Measurements from ENCODE around the gene PRSS57.

PRSS57 gene

GRCh38 chr19:739998-740715 lies 44.9 kb upstream of the PRSS57 start:
- Histone ChIP-seq H2BK15ac (replicated peaks; ENCODE audit: low read depth) (no peak overlapping the region), H2BK120ac (ENCODE audit: low read depth, low read length) (no peak overlapping the region), H3K79me1 (ENCODE audit: low read length) (no peaks in the 10 kb centered on the region), H3K79me2 (ENCODE audit: control insufficient read depth, insufficient read depth, low read length) (no peaks in the 10 kb centered on the region), H3K9ac (ENCODE audit: low read length) (no peak overlapping the region), H3K4me3 (ENCODE audit: low read length) (no peak overlapping the region), H2BK5ac (ENCODE audit: low read length) (no peak overlapping the region), H4K5ac (ENCODE audit: low read length) (no peak overlapping the region), H3K4me1 (ENCODE audit: control insufficient read depth, low read depth, low read length) (no peaks in the 10 kb centered on the region), H3K36me3 (ENCODE audit: control insufficient read depth, insufficient read depth, low read length) (no peaks in the 10 kb centered on the region), H3K27ac (ENCODE audit: low read depth, low read length) (no peak overlapping the region), H3K56ac (ENCODE audit: low read length) (no peak overlapping the region), H3K4me2 (ENCODE audit: low read length) (no peak overlapping the region), H2AK5ac (ENCODE audit: low read length) (no peak overlapping the region), H3K23ac (ENCODE audit: low read length) (no peak overlapping the region), H3K18ac (ENCODE audit: low read length) (no peak overlapping the region), H3K27me3 (ENCODE audit: insufficient read depth, low read length, poor library complexity) (no peaks in the 10 kb centered on the region), H3K4ac (ENCODE audit: low read depth, low read length) (no peak overlapping the region), H4K8ac (ENCODE audit: low read depth, low read length) (no peak overlapping the region)
- DNase-seq: no peak
- WGBS (ENCODE audit: extremely low coverage, insufficient coverage, low lambda C conversion rate): no CpG with 5 or more reads among the region's 36 CpGs

- Histone ChIP-seq H3K79me2 (ENCODE audit: control insufficient read depth, insufficient read depth, low read length) (no peaks in the 10 kb centered on the region), H3K36me3 (ENCODE audit: control insufficient read depth, insufficient read depth, low read length) (no peaks in the 10 kb centered on the region), H3K23ac (ENCODE audit: low read length) (no peak overlapping the region), H3K4me3 (ENCODE audit: low read length) (no peak overlapping the region), H3K4ac (ENCODE audit: low read depth, low read length) (no peak overlapping the region), H4K8ac (ENCODE audit: low read depth, low read length) (no peak overlapping the region), H3K79me1 (ENCODE audit: low read length) (no peaks in the 10 kb centered on the region), H3K9ac (ENCODE audit: low read length) (no peak overlapping the region), H2AK5ac (ENCODE audit: low read length) (no peak overlapping the region), H2BK120ac (ENCODE audit: low read depth, low read length) (no peak overlapping the region), H3K27ac (ENCODE audit: low read depth, low read length) (no peak overlapping the region), H2BK15ac (replicated peaks; ENCODE audit: low read depth) (no peak overlapping the region), H4K5ac (ENCODE audit: low read length) (no peak overlapping the region), H2BK5ac (ENCODE audit: low read length) (no peak overlapping the region), H3K18ac (ENCODE audit: low read length) (no peak overlapping the region), H3K56ac (ENCODE audit: low read length) (no peak overlapping the region), H3K4me2 (ENCODE audit: low read length) (no peak overlapping the region), H3K4me1 (ENCODE audit: control insufficient read depth, low read depth, low read length) (no peaks in the 10 kb centered on the region), H3K27me3 (ENCODE audit: insufficient read depth, low read length, poor library complexity) (no peaks in the 10 kb centered on the region)
- DNase-seq: no peak
- no CpG with 5 or more reads among the region's 23 CpGs for WGBS (ENCODE audit: extremely low coverage, insufficient coverage, low lambda C conversion rate)
Observed at GRCh38 chr19:738509-739128, 43.4 kb upstream of the PRSS57 start.

GRCh38 chr19:737591-738093 lies 42.4 kb upstream of the PRSS57 start:
- Histone ChIP-seq H3K9ac (ENCODE audit: low read length) (no peak overlapping the region), H4K8ac (ENCODE audit: low read depth, low read length) (no peak overlapping the region), H3K4me1 (ENCODE audit: control insufficient read depth, low read depth, low read length) (no peaks in the 10 kb centered on the region), H3K18ac (ENCODE audit: low read length) (no peak overlapping the region), H3K4me2 (ENCODE audit: low read length) (no peak overlapping the region), H3K27me3 (ENCODE audit: insufficient read depth, low read length, poor library complexity) (no peaks in the 10 kb centered on the region), H3K36me3 (ENCODE audit: control insufficient read depth, insufficient read depth, low read length) (no peaks in the 10 kb centered on the region), H3K4ac (ENCODE audit: low read depth, low read length) (no peak overlapping the region), H3K23ac (ENCODE audit: low read length) (no peak overlapping the region), H4K5ac (ENCODE audit: low read length) (no peak overlapping the region), H2BK15ac (replicated peaks; ENCODE audit: low read depth) (no peak overlapping the region), H3K79me1 (ENCODE audit: low read length) (no peaks in the 10 kb centered on the region), H3K56ac (ENCODE audit: low read length) (no peak overlapping the region), H3K79me2 (ENCODE audit: control insufficient read depth, insufficient read depth, low read length) (no peaks in the 10 kb centered on the region), H2AK5ac (ENCODE audit: low read length) (no peak overlapping the region), H2BK120ac (ENCODE audit: low read depth, low read length) (no peak overlapping the region), H3K4me3 (ENCODE audit: low read length) (no peak overlapping the region), H2BK5ac (ENCODE audit: low read length) (no peak overlapping the region), H3K27ac (ENCODE audit: low read depth, low read length) (no peak overlapping the region)
- no CpG with 5 or more reads among the region's 22 CpGs for WGBS (ENCODE audit: extremely low coverage, insufficient coverage, low lambda C conversion rate)
- peak; percentile 80 for DNase-seq

- H3K23ac ChIP-seq (ENCODE audit: low read length): no peak overlapping the region
- H2AK5ac ChIP-seq (ENCODE audit: low read length): no peak overlapping the region
- no peaks in the 10 kb centered on the region for H3K79me1 ChIP-seq (ENCODE audit: low read length)
- no peak overlapping the region for H2BK15ac ChIP-seq (replicated peaks; ENCODE audit: low read depth)
- no CpG with 5 or more reads among the region's 32 CpGs for WGBS (ENCODE audit: extremely low coverage, insufficient coverage, low lambda C conversion rate)
- H3K27me3 ChIP-seq (ENCODE audit: insufficient read depth, low read length, poor library complexity): no peaks in the 10 kb centered on the region
- no peak overlapping the region for H3K9ac ChIP-seq (ENCODE audit: low read length)
- no peaks in the 10 kb centered on the region for H3K36me3 ChIP-seq (ENCODE audit: control insufficient read depth, insufficient read depth, low read length)
- H2BK120ac ChIP-seq (ENCODE audit: low read depth, low read length): no peak overlapping the region
- H3K79me2 ChIP-seq (ENCODE audit: control insufficient read depth, insufficient read depth, low read length): no peaks in the 10 kb centered on the region
- no peak overlapping the region for H3K4me2 ChIP-seq (ENCODE audit: low read length)
- no peak for DNase-seq
- no peak overlapping the region for H4K5ac ChIP-seq (ENCODE audit: low read length)
- H2BK5ac ChIP-seq (ENCODE audit: low read length): no peak overlapping the region
- H3K18ac ChIP-seq (ENCODE audit: low read length): no peak overlapping the region
- no peak overlapping the region for H3K4me3 ChIP-seq (ENCODE audit: low read length)
- no peak overlapping the region for H3K56ac ChIP-seq (ENCODE audit: low read length)
- no peak overlapping the region for H4K8ac ChIP-seq (ENCODE audit: low read depth, low read length)
- no peak overlapping the region for H3K27ac ChIP-seq (ENCODE audit: low read depth, low read length)
- H3K4ac ChIP-seq (ENCODE audit: low read depth, low read length): no peak overlapping the region
- H3K4me1 ChIP-seq (ENCODE audit: control insufficient read depth, low read depth, low read length): no peaks in the 10 kb centered on the region
Observed at GRCh38 chr19:736125-736524, 40.9 kb upstream of the PRSS57 start.

GRCh38 chr19:734716-735115 lies 39.5 kb upstream of the PRSS57 start:
- Histone ChIP-seq H4K8ac (ENCODE audit: low read depth, low read length) (no peak overlapping the region), H2BK5ac (ENCODE audit: low read length) (no peak overlapping the region), H3K4me2 (ENCODE audit: low read length) (no peak overlapping the region), H3K56ac (ENCODE audit: low read length) (no peak overlapping the region), H3K4me3 (ENCODE audit: low read length) (no peak overlapping the region), H3K79me1 (ENCODE audit: low read length) (no peaks in the 10 kb centered on the region), H3K36me3 (ENCODE audit: control insufficient read depth, insufficient read depth, low read length) (no peaks in the 10 kb centered on the region), H3K9ac (ENCODE audit: low read length) (no peak overlapping the region), H3K4me1 (ENCODE audit: control insufficient read depth, low read depth, low read length) (no peaks in the 10 kb centered on the region), H3K4ac (ENCODE audit: low read depth, low read length) (no peak overlapping the region), H2AK5ac (ENCODE audit: low read length) (no peak overlapping the region), H2BK120ac (ENCODE audit: low read depth, low read length) (no peak overlapping the region), H2BK15ac (replicated peaks; ENCODE audit: low read depth) (no peak overlapping the region), H3K18ac (ENCODE audit: low read length) (no peak overlapping the region), H3K27ac (ENCODE audit: low read depth, low read length) (no peak overlapping the region), H3K27me3 (ENCODE audit: insufficient read depth, low read length, poor library complexity) (no peaks in the 10 kb centered on the region), H3K23ac (ENCODE audit: low read length) (no peak overlapping the region), H3K79me2 (ENCODE audit: control insufficient read depth, insufficient read depth, low read length) (no peaks in the 10 kb centered on the region), H4K5ac (ENCODE audit: low read length) (no peak overlapping the region)
- no CpG with 5 or more reads among the region's 13 CpGs for WGBS (ENCODE audit: extremely low coverage, insufficient coverage, low lambda C conversion rate)
- no peak for DNase-seq
